ENCODE results near the gene PPM1D. TPM values are rescaled to one million over a fixed set of nuclear protein-coding genes. Genes with fewer than 3 reads are reported as not detected.
"Not testable (repeated sequence)": the region's sequence is repeated elsewhere in the genome, so short reads cannot be mapped to it uniquely, and the experiment has no call there.

Gene PPM1D
- 14.7 and 15.6 TPM in 2 replicates for total RNA-seq

DNA sequence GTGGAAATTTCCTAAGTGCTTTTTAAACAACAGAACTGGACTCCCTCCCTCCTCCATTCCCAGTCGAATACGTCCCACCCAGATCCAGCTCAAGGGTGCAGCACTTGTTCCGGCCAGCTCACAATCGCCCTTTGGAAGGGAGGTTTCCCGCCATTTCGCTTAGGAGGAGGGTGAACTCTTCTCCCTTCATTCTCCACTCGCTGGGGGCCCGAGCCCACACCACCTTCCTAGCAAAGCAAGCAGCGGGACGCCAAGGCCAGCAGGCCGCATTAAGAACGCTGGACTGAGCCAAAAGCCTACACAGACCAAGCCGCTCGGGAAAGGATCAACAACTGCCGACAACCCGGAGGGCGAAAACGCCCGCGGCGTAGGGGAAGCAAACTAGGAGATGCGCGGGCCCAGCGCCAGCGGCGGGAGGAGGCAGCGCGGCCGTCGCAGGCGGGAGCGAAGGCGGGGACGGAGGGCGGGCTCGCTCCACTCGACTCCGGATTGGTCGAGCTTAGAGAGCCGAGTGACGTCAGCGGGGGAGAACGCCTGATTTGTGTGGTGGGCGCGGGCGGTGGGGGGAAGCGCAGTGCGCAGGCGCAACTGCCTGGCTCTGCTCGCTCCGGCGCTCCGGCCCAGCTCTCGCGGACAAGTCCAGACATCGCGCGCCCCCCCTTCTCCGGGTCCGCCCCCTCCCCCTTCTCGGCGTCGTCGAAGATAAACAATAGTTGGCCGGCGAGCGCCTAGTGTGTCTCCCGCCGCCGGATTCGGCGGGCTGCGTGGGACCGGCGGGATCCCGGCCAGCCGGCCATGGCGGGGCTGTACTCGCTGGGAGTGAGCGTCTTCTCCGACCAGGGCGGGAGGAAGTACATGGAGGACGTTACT, at the start of gene PPM1D:
Gene PPM1D, plus strand, starts transcription at position 574 of the 870 bp plus-strand sequence. Its CDS starts 222 bp downstream, at position 796.
- Histone ChIP-seq H3K4me3 (ENCODE audit: insufficient read depth, low read length) (peak within 1 kb of the TSS; percentile 96), H3K4me2 (ENCODE audit: insufficient read depth, low read length) (peak within 1 kb of the TSS; percentile 97), H3K79me2 (ENCODE audit: insufficient read depth, low read length) (peaks cover 46% of the 10 kb centered on the region), H3K27ac (ENCODE audit: low read depth, low read length) (peak within 1 kb of the TSS; percentile 89), H3K27me3 (ENCODE audit: insufficient read depth, low read length) (no peaks in the 10 kb centered on the region), H4K20me1 (ENCODE audit: insufficient read depth, low read length) (peaks cover 18% of the 10 kb centered on the region), H3K36me3 (ENCODE audit: insufficient read depth, low read length) (no peaks in the 10 kb centered on the region), H3K4me1 (ENCODE audit: insufficient read depth, low read length) (peaks cover 19% of the 10 kb centered on the region), H3K9me3 (ENCODE audit: low read depth, low read length) (no peaks in the 10 kb centered on the region), H2AFZ (ENCODE audit: low read length) (peak within 1 kb of the TSS; percentile 99)
- DNase-seq (ENCODE audit: insufficient read length, low spot score, missing footprints), result peak; percentile 99
- TF ChIP-seq CTCF (IDR thresholded peaks at IDR 0.05; ENCODE audit: extremely low read depth, low read depth, low read length), result no peak

GRCh38 chr17:60552255-60552654, 47.7 kb upstream of the PPM1D start:
- H3K27me3 ChIP-seq (ENCODE audit: insufficient read depth, low read length); H3K36me3 ChIP-seq (ENCODE audit: insufficient read depth, low read length): not testable (repeated sequence)

DNA sequence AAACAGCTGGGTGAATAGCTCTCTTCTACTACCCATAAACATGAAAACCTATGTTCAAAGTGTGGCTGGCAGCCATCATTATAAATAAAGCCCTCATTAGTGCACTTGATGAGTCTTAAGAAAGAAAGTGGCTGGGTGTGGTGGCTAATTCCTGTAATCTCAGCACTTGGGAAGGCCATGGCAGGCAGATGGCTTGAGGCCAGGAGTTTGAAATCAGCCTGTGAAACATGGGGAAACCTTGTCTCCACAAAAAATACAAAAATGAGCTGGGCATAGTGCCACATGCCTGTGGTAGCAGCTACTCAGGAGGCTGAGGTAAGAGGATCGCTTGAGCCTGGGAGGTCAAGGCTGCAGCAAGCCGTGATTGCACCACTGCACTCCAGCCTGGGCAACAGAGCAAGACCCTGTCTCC, 45.6 kb upstream of the PPM1D start:
- TF ChIP-seq CTCF (IDR thresholded peaks at IDR 0.05; ENCODE audit: extremely low read depth, low read depth, low read length), result no peak

More at GRCh38 chr17:60552255-60552654, 47.7 kb upstream of the PPM1D start:
- H3K4me3 ChIP-seq (ENCODE audit: insufficient read depth, low read length); H3K4me2 ChIP-seq (ENCODE audit: insufficient read depth, low read length); H3K27ac ChIP-seq (ENCODE audit: low read depth, low read length); DNase-seq (ENCODE audit: insufficient read length, low spot score, missing footprints); H3K4me1 ChIP-seq (ENCODE audit: insufficient read depth, low read length); H3K79me2 ChIP-seq (ENCODE audit: insufficient read depth, low read length); H4K20me1 ChIP-seq (ENCODE audit: insufficient read depth, low read length); H2AFZ ChIP-seq (ENCODE audit: low read length); H3K9me3 ChIP-seq (ENCODE audit: low read depth, low read length): not testable (repeated sequence)

GRCh38 chr17:60555786-60556185, 44.2 kb upstream of the PPM1D start:
- Histone ChIP-seq H3K27ac (ENCODE audit: low read depth, low read length) (no peak overlapping the region), H3K9me3 (ENCODE audit: low read depth, low read length) (no peaks in the 10 kb centered on the region), H3K4me1 (ENCODE audit: insufficient read depth, low read length) (no peaks in the 10 kb centered on the region), H3K36me3 (ENCODE audit: insufficient read depth, low read length) (no peaks in the 10 kb centered on the region), H3K4me2 (ENCODE audit: insufficient read depth, low read length) (no peak overlapping the region), H3K27me3 (ENCODE audit: insufficient read depth, low read length) (no peaks in the 10 kb centered on the region), H3K79me2 (ENCODE audit: insufficient read depth, low read length) (no peaks in the 10 kb centered on the region), H3K4me3 (ENCODE audit: insufficient read depth, low read length) (no peak overlapping the region), H2AFZ (ENCODE audit: low read length) (no peak overlapping the region), H4K20me1 (ENCODE audit: insufficient read depth, low read length) (no peaks in the 10 kb centered on the region)
- TF ChIP-seq CTCF (IDR thresholded peaks at IDR 0.05; ENCODE audit: extremely low read depth, low read depth, low read length), result no peak
- DNase-seq (ENCODE audit: insufficient read length, low spot score, missing footprints), result no peak

More for the DNA sequence above, 45.6 kb upstream of the PPM1D start:
- no peaks in the 10 kb centered on the region for H3K36me3 ChIP-seq (ENCODE audit: insufficient read depth, low read length)
- no peaks in the 10 kb centered on the region for H3K9me3 ChIP-seq (ENCODE audit: low read depth, low read length)
- H3K4me2 ChIP-seq (ENCODE audit: insufficient read depth, low read length), result no peak overlapping the region
- no peaks in the 10 kb centered on the region for H3K4me1 ChIP-seq (ENCODE audit: insufficient read depth, low read length)
- no peak overlapping the region for H3K4me3 ChIP-seq (ENCODE audit: insufficient read depth, low read length)
- no peaks in the 10 kb centered on the region for H3K27me3 ChIP-seq (ENCODE audit: insufficient read depth, low read length)
- DNase-seq (ENCODE audit: insufficient read length, low spot score, missing footprints), result no peak
- H3K79me2 ChIP-seq (ENCODE audit: insufficient read depth, low read length), result no peaks in the 10 kb centered on the region
- H3K27ac ChIP-seq (ENCODE audit: low read depth, low read length), result no peak overlapping the region
- H4K20me1 ChIP-seq (ENCODE audit: insufficient read depth, low read length), result no peaks in the 10 kb centered on the region
- H2AFZ ChIP-seq (ENCODE audit: low read length), result no peak overlapping the region

All from osteoblast (primary cell).